ENCODE data around the gene ABLIM2. TPM values are rescaled to one million over a fixed set of nuclear protein-coding genes. Genes with fewer than 3 reads are reported as not detected.

ABLIM2 gene
- total and polyA plus RNA-seq, 2 of the 13 experiments (the other 11 are each of a cell fraction or from before 2014, with no cell fraction given): 0.20 to 0.37 TPM

- TF ChIP-seq FOXP4 (CRISPR knock-in tag; IDR thresholded peaks at IDR 0.05) (peak; percentile 18; the same call in 1 of the 2 replicates), ZNF556 (CRISPR knock-in tag; IDR thresholded peaks at IDR 0.05; ENCODE audit: borderline replicate concordance) (peak; percentile 71; the same call in 1 of the 2 replicates), IRX3 (CRISPR knock-in tag; IDR thresholded peaks at IDR 0.05; ENCODE audit: borderline replicate concordance, low read depth) (no peak), ARID2 (CRISPR knock-in tag; IDR thresholded peaks at IDR 0.05; ENCODE audit: borderline replicate concordance) (no peak), IKZF5 (CRISPR knock-in tag; IDR thresholded peaks at IDR 0.05) (0 out of 2 replicates have a peak, but pooled peaks have one; percentile 51), YY1 (IDR thresholded peaks at IDR 0.05; ENCODE audit: insufficient read depth, insufficient replicate concordance, low read depth, low read length) (peak; percentile 44), ZKSCAN1 (IDR thresholded peaks at IDR 0.05; ENCODE audit: low read length) (no peak), ZNF672 (CRISPR knock-in tag; IDR thresholded peaks at IDR 0.05) (0 out of 2 replicates have a peak, but pooled peaks have one; percentile 45), ZNF580 (CRISPR knock-in tag; IDR thresholded peaks at IDR 0.05; ENCODE audit: borderline replicate concordance, low read depth) (peak; percentile 21; the same call in 1 of the 2 replicates), NR2F2 (IDR thresholded peaks at IDR 0.05; ENCODE audit: borderline replicate concordance, low read depth) (no peak), ZNF256 (CRISPR knock-in tag; conservative IDR thresholded peaks at IDR 0.05) (no peak), FOXK2 (IDR thresholded peaks at IDR 0.05) (no peak), NFE2L1 (CRISPR knock-in tag; IDR thresholded peaks at IDR 0.05; ENCODE audit: borderline replicate concordance) (no peak), MYC (CRISPR knock-in tag; IDR thresholded peaks at IDR 0.05; ENCODE audit: borderline replicate concordance) (peak; percentile 56; the same call in 1 of the 2 replicates)
- TF ChIP-seq, protein P1, sequence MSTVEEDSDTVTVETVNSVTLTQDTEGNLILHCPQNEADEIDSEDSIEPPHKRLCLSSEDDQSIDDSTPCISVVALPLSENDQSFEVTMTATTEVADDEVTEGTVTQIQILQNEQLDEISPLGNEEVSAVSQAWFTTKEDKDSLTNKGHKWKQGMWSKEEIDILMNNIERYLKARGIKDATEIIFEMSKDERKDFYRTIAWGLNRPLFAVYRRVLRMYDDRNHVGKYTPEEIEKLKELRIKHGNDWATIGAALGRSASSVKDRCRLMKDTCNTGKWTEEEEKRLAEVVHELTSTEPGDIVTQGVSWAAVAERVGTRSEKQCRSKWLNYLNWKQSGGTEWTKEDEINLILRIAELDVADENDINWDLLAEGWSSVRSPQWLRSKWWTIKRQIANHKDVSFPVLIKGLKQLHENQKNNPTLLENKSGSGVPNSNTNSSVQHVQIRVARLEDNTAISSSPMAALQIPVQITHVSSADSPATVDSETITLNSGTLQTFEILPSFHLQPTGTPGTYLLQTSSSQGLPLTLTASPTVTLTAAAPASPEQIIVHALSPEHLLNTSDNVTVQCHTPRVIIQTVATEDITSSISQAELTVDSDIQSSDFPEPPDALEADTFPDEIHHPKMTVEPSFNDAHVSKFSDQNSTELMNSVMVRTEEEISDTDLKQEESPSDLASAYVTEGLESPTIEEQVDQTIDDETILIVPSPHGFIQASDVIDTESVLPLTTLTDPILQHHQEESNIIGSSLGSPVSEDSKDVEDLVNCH (CRISPR knock-in tag; IDR thresholded peaks at IDR 0.05): no peak
- TF ChIP-seq, protein P2, sequence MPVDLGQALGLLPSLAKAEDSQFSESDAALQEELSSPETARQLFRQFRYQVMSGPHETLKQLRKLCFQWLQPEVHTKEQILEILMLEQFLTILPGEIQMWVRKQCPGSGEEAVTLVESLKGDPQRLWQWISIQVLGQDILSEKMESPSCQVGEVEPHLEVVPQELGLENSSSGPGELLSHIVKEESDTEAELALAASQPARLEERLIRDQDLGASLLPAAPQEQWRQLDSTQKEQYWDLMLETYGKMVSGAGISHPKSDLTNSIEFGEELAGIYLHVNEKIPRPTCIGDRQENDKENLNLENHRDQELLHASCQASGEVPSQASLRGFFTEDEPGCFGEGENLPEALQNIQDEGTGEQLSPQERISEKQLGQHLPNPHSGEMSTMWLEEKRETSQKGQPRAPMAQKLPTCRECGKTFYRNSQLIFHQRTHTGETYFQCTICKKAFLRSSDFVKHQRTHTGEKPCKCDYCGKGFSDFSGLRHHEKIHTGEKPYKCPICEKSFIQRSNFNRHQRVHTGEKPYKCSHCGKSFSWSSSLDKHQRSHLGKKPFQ (CRISPR knock-in tag; IDR thresholded peaks at IDR 0.05; ENCODE audit: insufficient replicate concordance): no peak
- TF ChIP-seq, protein P3, sequence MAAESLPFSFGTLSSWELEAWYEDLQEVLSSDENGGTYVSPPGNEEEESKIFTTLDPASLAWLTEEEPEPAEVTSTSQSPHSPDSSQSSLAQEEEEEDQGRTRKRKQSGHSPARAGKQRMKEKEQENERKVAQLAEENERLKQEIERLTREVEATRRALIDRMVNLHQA (CRISPR knock-in tag; IDR thresholded peaks at IDR 0.05): no peak
These were observed at the start of gene ABLIM2 (continued) for GRCh38 chr4:8158710-8159536.

Measured in HepG2 (cell line).